ENCODE data around the gene BICD1. TPM values are rescaled to one million over a fixed set of nuclear protein-coding genes. Genes with fewer than 3 reads are reported as not detected.

The BICD1 gene
- total and polyA plus RNA-seq, 7 donors: 0.60 to 16.0 (median 9.4) TPM

GRCh38 chr12:32066206-32066605 lies 40.4 kb upstream of the BICD1 start:
- no peaks in the 10 kb centered on the region for H3K27me3 ChIP-seq
- no peak for TF ChIP-seq POLR2AphosphoS5 (IDR thresholded peaks at IDR 0.05)
- no peak for TF ChIP-seq CTCF (IDR thresholded peaks at IDR 0.05)
- no peak for TF ChIP-seq EP300 (IDR thresholded peaks at IDR 0.05)
- TF ChIP-seq POLR2A (IDR thresholded peaks at IDR 0.05): no peak
- H3K4me1 ChIP-seq: no peaks in the 10 kb centered on the region
- H3K4me3 ChIP-seq: no peak overlapping the region
- intact Hi-C loops (cut with DNase I): no loop called here
- no peaks in the 10 kb centered on the region for H3K36me3 ChIP-seq
- 93 to 97% methylated on average over 2 of the region's 2 CpGs for WGBS, 2 donors
- H3K9me3 ChIP-seq: no peaks in the 10 kb centered on the region
- DNase-seq: no peak
- no peak overlapping the region for H3K27ac ChIP-seq

- intact Hi-C loops (cut with DNase I): no loop called here
- TF ChIP-seq CTCF (IDR thresholded peaks at IDR 0.05) (no peak), EP300 (IDR thresholded peaks at IDR 0.05) (no peak), POLR2AphosphoS5 (IDR thresholded peaks at IDR 0.05) (no peak), POLR2A (IDR thresholded peaks at IDR 0.05) (no peak)
- H3K27ac ChIP-seq: no peak overlapping the region
- H3K27me3 ChIP-seq: no peaks in the 10 kb centered on the region
- no peak overlapping the region for H3K4me3 ChIP-seq
- no peaks in the 10 kb centered on the region for H3K36me3 ChIP-seq
- H3K4me1 ChIP-seq: no peaks in the 10 kb centered on the region
- 22 to 68% methylated on average over 3 of the region's 3 CpGs for WGBS, 2 donors
- no peaks in the 10 kb centered on the region for H3K9me3 ChIP-seq
- no peak for DNase-seq
Measured at GRCh38 chr12:32069071-32069470, 37.6 kb upstream of the BICD1 start.

GRCh38 chr12:32069731-32070130 lies 36.9 kb upstream of the BICD1 start:
- intact Hi-C loops (cut with DNase I): no loop called here

GRCh38 chr12:32070370-32070769 lies 36.3 kb upstream of the BICD1 start:
- no peak overlapping the region for H3K4me3 ChIP-seq

More at GRCh38 chr12:32069731-32070130, 36.9 kb upstream of the BICD1 start:
- no peak for DNase-seq
- WGBS, 2 donors: 87 to 89% methylated on average over 5 of the region's 5 CpGs
- TF ChIP-seq CTCF (IDR thresholded peaks at IDR 0.05) (no peak), POLR2A (IDR thresholded peaks at IDR 0.05) (no peak), POLR2AphosphoS5 (IDR thresholded peaks at IDR 0.05) (no peak), EP300 (IDR thresholded peaks at IDR 0.05) (no peak)
- Histone ChIP-seq H3K27me3 (no peaks in the 10 kb centered on the region), H3K4me1 (no peaks in the 10 kb centered on the region), H3K4me3 (no peak overlapping the region), H3K36me3 (no peaks in the 10 kb centered on the region), H3K9me3 (no peaks in the 10 kb centered on the region), H3K27ac (no peak overlapping the region)

More at GRCh38 chr12:32070370-32070769, 36.3 kb upstream of the BICD1 start:
- no peak for DNase-seq
- Histone ChIP-seq H3K36me3 (no peaks in the 10 kb centered on the region), H3K4me1 (no peaks in the 10 kb centered on the region), H3K27me3 (no peaks in the 10 kb centered on the region), H3K27ac (no peak overlapping the region), H3K9me3 (no peaks in the 10 kb centered on the region)
- WGBS, 2 donors: 23 to 43% methylated on average over 1 of the region's 1 CpG
- intact Hi-C loops (cut with DNase I): no loop called here
- no peak for TF ChIP-seq EP300 (IDR thresholded peaks at IDR 0.05)
- no peak for TF ChIP-seq POLR2A (IDR thresholded peaks at IDR 0.05)
- TF ChIP-seq POLR2AphosphoS5 (IDR thresholded peaks at IDR 0.05): no peak
- TF ChIP-seq CTCF (IDR thresholded peaks at IDR 0.05): no peak
